Measurements from ENCODE around the gene REC8. TPM values are rescaled to one million over a fixed set of nuclear protein-coding genes. Genes with fewer than 3 reads are reported as not detected.

The REC8 gene
- total and polyA plus RNA-seq, 12 donors, result 2.5 to 17.7 (median 4.3) TPM

- peak overlapping the region in 3 of 10 donors; percentile 70 to 88 (median 85) for H3K4me3 ChIP-seq
- no peaks in the 10 kb centered on the region for H3K27me3 ChIP-seq
- peaks cover 14 to 68% (median 44%) of the 10 kb centered on the region in 9 donors for H3K4me1 ChIP-seq
- ATAC-seq (no peak), DNase-seq (no peak)
- intact Hi-C loops (cut with DNase I), result no loop called here
- TF ChIP-seq CTCF (IDR thresholded peaks at IDR 0.05), result no peak
- WGBS, 2 donors, result 88 to 89% methylated on average over 9 of the region's 9 CpGs
- peak overlapping the region in 2 of 10 donors; percentile 8 to 20 for H3K27ac ChIP-seq
- peaks cover 0 to 50% (median 20%) of the 10 kb centered on the region in 9 donors for H3K36me3 ChIP-seq
- H3K9me3 ChIP-seq, result no peaks in the 10 kb centered on the region
These were observed 32.5 kb upstream of the REC8 start for GRCh38 chr14:24139272-24139934.

GRCh38 chr14:24141097-24141880 is 30.6 kb upstream of the REC8 start, which contains the start of gene EMC9:
Gene EMC9, minus strand, starts transcription at chr14:24141591. Its CDS starts 287 bp downstream, at chr14:24141304.
- H3K9me3 ChIP-seq, result no peaks in the 10 kb centered on the region
- DNase-seq, result peak; percentile 100
- peaks cover 22 to 81% (median 53%) of the 10 kb centered on the region in 9 donors for H3K4me1 ChIP-seq
- H3K36me3 ChIP-seq, result peaks cover 0 to 60% (median 20%) of the 10 kb centered on the region in 9 donors
- intact Hi-C loops (cut with DNase I), result loop anchor here in 2 of 10 donors (2.0 to 10.0 kb wide), 2 partner anchors 26 to 836 kb away; partner anchors contain the start of genes BCL2L2 (in 1 of the 2), DCAF11 (in 1 of the 2), NRL (in 1 of the 2) and PPP1R3E (in 1 of the 2)
- H3K27me3 ChIP-seq, result no peaks in the 10 kb centered on the region
- WGBS, 2 donors, result 0% methylated on average over 63 to 65 of the region's 65 CpGs
- H3K4me3 ChIP-seq, result peak within 1 kb of the TSS; percentile 66 to 88 (median 74)
- peak; percentile 92 to 97 (median 95) for ATAC-seq
- peak; percentile 38 to 78 (median 63) for TF ChIP-seq CTCF (IDR thresholded peaks at IDR 0.05)
- peak within 1 kb of the TSS; percentile 73 to 94 (median 90) for H3K27ac ChIP-seq

GRCh38 chr14:24143511-24143910 is 28.4 kb upstream of the REC8 start:
- peaks cover 0 to 46% (median 12%) of the 10 kb centered on the region in 9 donors for H3K36me3 ChIP-seq
- 61 to 74% methylated on average over 2 of the region's 2 CpGs for WGBS, 2 donors
- H3K27ac ChIP-seq, result peak overlapping the region in 1 of 10 donors; percentile 2
- no peak for TF ChIP-seq CTCF (IDR thresholded peaks at IDR 0.05)
- DNase-seq (no peak), ATAC-seq (no peak)
- H3K4me3 ChIP-seq, result no peak overlapping the region
- intact Hi-C loops (cut with DNase I), result loop anchor here in 1 of 10 donors (10.0 kb wide), 1 partner anchor 839 kb away; the partner anchor contains the start of genes BCL2L2 and PPP1R3E
- no peaks in the 10 kb centered on the region for H3K27me3 ChIP-seq
- peaks cover 20 to 67% (median 43%) of the 10 kb centered on the region in 9 donors for H3K4me1 ChIP-seq
- no peaks in the 10 kb centered on the region for H3K9me3 ChIP-seq

GRCh38 chr14:24144451-24144850 is 27.4 kb upstream of the REC8 start:
- ATAC-seq, result no peak
- DNase-seq, result no peak
- WGBS, 2 donors, result 91% methylated on average over 1 of the region's 1 CpG
- peaks cover 0 to 46% (median 8%) of the 10 kb centered on the region in 9 donors for H3K36me3 ChIP-seq
- peaks cover 20 to 67% (median 44%) of the 10 kb centered on the region in 9 donors for H3K4me1 ChIP-seq
- no peak overlapping the region for H3K4me3 ChIP-seq
- H3K9me3 ChIP-seq, result no peaks in the 10 kb centered on the region
- H3K27me3 ChIP-seq, result no peaks in the 10 kb centered on the region
- TF ChIP-seq CTCF (IDR thresholded peaks at IDR 0.05), result no peak
- H3K27ac ChIP-seq, result peak overlapping the region in 2 of 10 donors; percentile 1 to 92
- intact Hi-C loops (cut with DNase I), result loop anchor here in 1 of 10 donors (10.0 kb wide), 1 partner anchor 840 kb away; the partner anchor contains the start of genes BCL2L2 and PPP1R3E
